Fibroblast of mammary gland (primary cell): Measurements from ENCODE around the gene TCEA3.
A peak's percentile ranks its signal among the peaks of the same experiment; 100 is the strongest.

ENCODE experiments used
- DNase-seq: peaks from one replicate; pipeline ENCODE4 v3.0.0-alpha.2; 2010; ENCODE audit warnings: low read depth
- H3K4me3 ChIP-seq: 2 replicates; pipeline ENCODE4 v1.5.1; 2011; ENCODE audit warnings: low read depth, mild to moderate bottlenecking, low read length, moderate library complexity; ENCODE audit not compliant: control insufficient read depth
- TF ChIP-seq, protein P1 (sequence below): conservative IDR thresholded peaks from 2 replicates; pipeline ENCODE4 v1.5.1; 2011; ENCODE audit warnings: low read depth, low read length, inconsistent platforms; ENCODE audit not compliant: control insufficient read depth, insufficient read depth

Gene TCEA3

DNA sequence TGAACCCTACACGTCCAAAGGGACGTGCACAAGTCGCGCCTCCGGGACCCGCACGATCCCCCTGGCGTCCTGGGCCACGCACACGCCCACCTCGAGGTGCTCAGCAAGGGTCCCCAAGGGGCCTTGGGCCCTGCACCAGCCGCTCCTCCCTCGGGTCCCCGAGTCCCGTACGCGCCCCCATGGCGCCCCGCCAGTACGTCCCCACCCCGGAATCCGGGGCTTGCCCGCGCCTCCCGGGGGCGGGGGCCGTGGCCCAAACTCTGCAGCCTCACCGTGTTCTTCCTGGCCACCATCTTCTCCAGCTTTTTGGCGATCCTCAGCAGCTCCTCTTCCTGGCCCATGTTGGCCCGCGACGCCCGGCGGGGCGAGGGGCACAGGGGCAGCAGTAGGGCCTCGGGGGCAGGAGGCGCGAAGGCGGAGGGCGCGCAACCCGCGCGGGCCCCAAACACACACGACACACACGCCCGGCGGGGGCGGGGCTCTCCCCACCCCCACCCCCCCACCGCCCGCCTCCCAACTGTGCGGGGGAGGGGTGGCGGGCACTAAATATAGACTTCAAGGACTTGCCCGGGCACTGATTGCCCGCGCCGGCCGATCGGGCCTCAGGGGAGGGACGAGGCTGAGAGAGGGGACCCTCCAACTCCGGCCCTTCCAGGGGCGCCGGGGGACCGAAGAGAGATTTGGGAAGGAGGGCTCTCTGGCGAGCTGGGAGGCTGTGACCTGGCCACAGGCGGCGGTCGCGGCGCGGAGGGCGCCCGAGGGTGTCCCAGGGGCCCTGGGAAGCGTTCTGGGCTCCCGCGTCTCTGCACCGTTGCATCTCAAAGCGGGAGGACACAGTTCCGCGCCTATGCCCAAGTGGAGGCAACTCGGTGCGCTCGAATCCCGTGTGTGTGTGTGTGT, at the start of gene TCEA3:
TCEA3 (minus strand) TSS at position 456 of the 900 bp plus-strand sequence; CDS start at position 341, 115 bp downstream.
- no peak for DNase-seq
- peak within 1 kb of the TSS; percentile 29 for H3K4me3 ChIP-seq

DNA sequence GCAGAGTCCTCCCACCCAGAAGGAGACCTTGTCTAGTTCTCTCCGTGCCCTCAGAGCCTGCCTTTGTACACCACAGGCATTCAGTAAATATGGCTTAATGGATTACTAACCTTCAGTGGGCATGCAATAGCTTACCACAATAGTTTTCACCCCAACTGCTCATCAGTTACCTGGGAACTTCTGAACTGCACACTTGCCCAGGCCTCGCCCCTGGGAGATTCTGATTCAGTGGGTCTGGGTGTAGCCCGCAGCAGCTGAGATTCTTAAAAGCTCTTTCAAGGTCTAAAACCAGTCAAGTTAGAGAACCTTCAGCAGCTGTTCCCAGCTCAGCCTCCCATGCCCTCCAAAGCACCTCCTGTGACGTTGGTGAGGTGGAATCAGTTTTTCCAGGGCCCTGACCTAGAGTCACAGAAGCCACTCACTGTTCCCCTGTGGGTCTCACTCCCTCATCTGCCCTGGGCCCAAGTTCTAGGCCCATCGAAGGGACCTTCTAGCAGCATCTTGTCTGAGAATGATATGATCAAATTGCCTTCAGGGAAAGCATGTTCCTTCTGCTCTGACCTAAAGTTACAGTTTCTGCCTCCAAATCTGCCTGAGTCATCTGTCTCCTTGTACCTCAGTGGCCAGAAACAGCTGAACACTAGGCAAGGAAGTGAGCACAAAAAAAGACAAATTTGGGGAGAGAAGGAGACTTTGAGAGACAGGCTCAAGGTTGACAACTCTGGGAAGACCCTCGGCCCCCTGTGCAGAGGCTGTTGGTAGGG, 48.7 kb upstream of the TCEA3 start:
- no peak overlapping the region for H3K4me3 ChIP-seq
- DNase-seq: peak; percentile 68
- TF ChIP-seq, protein P1, sequence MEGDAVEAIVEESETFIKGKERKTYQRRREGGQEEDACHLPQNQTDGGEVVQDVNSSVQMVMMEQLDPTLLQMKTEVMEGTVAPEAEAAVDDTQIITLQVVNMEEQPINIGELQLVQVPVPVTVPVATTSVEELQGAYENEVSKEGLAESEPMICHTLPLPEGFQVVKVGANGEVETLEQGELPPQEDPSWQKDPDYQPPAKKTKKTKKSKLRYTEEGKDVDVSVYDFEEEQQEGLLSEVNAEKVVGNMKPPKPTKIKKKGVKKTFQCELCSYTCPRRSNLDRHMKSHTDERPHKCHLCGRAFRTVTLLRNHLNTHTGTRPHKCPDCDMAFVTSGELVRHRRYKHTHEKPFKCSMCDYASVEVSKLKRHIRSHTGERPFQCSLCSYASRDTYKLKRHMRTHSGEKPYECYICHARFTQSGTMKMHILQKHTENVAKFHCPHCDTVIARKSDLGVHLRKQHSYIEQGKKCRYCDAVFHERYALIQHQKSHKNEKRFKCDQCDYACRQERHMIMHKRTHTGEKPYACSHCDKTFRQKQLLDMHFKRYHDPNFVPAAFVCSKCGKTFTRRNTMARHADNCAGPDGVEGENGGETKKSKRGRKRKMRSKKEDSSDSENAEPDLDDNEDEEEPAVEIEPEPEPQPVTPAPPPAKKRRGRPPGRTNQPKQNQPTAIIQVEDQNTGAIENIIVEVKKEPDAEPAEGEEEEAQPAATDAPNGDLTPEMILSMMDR: no peak

More for the DNA sequence above, at the start of gene TCEA3:
- TF ChIP-seq, protein P1: no peak

DNA sequence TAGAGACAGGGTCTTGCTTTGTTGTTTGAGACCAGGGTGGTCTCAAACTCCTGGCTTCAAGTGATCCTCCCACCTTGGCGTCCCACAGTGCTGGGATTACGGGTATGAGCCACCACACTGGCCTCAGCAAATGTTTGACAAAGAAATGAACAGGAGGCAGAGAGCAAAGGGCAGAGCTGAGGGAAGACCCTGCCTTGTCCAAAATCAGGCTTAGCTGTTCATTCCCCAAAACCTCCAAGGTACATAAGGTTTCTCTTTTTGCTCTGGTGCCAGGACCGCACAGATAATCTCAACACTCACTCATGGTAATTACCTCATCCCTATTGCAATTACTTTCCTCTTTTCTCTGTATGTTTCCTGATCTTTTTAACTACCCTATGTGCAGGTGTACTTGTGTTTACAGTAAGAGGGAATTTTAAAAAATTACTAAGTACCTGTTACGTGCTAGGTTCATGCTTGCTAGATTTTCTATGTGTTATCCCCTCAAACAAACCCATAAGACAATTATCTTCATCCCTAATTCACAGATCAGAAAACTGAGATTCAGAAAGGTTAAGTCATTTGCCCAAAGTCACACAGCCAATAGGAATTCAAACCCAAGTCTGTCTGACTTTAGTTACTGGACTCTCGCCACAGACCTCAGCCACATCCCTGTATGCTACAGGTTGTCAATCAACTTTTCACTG, 47.9 kb upstream of the TCEA3 start:
- TF ChIP-seq, protein P1: no peak
- H3K4me3 ChIP-seq: no peak overlapping the region
- no peak for DNase-seq

DNA sequence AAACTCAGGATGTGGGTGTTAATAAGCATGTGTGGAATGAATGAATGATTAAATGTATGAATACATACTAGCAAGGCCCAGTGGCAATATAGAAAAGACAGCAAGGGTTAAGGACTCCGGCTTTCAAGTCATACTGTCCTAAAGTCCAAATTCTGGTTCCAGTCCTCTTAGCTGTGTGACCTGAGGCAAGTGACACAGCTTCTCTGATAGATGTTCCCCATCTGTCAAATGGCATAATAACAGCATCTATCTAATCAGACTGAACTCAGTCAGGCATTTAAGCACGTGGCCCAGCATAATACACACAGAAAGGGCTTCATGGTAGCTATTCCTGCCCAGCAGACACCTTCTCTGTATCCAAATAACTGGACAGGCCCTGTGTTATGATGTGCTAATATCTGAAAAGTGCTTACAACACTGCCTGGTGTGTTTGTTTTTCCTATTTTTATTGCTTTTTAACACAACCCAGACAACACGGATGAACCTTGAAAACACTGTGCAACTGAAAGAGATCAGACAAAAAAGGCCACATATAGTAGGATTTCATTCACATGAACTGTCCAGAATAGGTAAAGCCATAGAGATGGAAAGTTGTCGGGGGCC, 47.0 kb upstream of the TCEA3 start:
- no peak overlapping the region for H3K4me3 ChIP-seq
- no peak for DNase-seq
- TF ChIP-seq, protein P1: no peak

DNA sequence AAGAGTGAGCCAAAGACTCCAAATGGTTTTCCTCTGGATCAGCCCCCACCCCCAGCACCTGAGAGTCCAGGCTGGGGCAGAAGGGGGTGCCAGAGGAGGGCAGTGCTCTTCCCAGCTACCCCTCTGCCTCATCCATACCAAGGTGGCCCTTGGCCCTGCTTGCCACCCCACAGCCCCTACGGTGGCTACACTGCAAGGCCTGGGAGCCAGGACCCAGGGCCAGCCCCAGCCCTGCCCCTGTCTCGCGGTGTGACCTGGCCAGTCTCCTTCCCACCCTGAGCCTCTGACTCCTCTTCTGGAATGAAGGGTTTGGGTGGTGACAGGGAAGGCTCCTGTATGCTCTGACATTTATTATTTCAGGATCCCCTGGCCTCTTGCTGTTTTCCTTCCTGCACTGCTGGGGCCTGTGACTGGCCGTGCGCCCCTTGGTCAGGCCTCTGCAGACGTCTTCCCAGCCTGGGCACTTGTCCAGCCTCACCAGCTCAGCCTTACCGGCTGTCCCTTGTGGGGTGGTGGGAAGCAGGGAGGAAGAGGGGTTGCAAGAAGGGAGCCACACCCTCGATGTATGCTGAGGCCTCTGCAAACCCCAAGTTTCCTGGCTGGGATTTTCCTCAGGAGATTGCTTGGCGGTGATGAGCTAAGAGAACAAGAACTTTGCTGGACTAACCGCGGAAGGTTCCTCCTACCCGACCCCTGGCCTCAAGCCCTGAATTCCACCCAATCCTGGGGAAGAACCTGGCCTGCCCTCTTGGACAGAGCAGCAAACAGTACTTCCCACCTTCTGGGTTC, 45.9 kb upstream of the TCEA3 start:
- peak; percentile 98 for DNase-seq
- TF ChIP-seq, protein P1: no peak
- H3K4me3 ChIP-seq: no peak overlapping the region
